Calu3 (cell line): ENCODE results near the gene CNDP2. TPM values are rescaled to one million over a fixed set of nuclear protein-coding genes. Genes with fewer than 3 reads are reported as not detected.

Source experiments
- BruUV-seq: library from RNA; stranded (reverse); fragments of 400-500 nt; replicated peaks from 2 replicates; lab custom pipeline; 2021; lab: Mats Ljungman, UMichigan
- CTCF ChIA-PET: fragments of 300-600 bp; sonication (Branson Sonifier 250); formaldehyde crosslinking; loops from one replicate; lab custom pipeline; 2022; ENCODE audit warnings: antibody characterized with exemption; lab: Charles Lee
- DNase-seq: peaks from one replicate; pipeline ENCODE4 v3.0.0; 2022
- H3K27ac Mint-ChIP-seq: one replicate; pipeline ENCODE4 v1.8.0; 2022; ENCODE audit warnings: mixed read lengths; ENCODE audit not compliant: unreplicated experiment
- H3K27me3 Mint-ChIP-seq: one replicate; pipeline ENCODE4 v1.8.0; 2022; ENCODE audit warnings: mixed read lengths; ENCODE audit not compliant: unreplicated experiment
- H3K36me3 Mint-ChIP-seq: one replicate; pipeline ENCODE4 v1.8.0; 2022; ENCODE audit warnings: mild to moderate bottlenecking, moderate library complexity, mixed read lengths; ENCODE audit not compliant: insufficient read depth, unreplicated experiment
- H3K4me1 Mint-ChIP-seq: one replicate; pipeline ENCODE4 v1.8.0; 2022; ENCODE audit warnings: mild to moderate bottlenecking, low read depth, mixed read lengths; ENCODE audit not compliant: unreplicated experiment
- H3K4me3 Mint-ChIP-seq: one replicate; pipeline ENCODE4 v1.8.0; 2022; ENCODE audit warnings: mild to moderate bottlenecking, low read depth, moderate library complexity, mixed read lengths; ENCODE audit not compliant: unreplicated experiment
- H3K9me3 Mint-ChIP-seq: one replicate; pipeline ENCODE4 v1.8.0; 2022; ENCODE audit warnings: low read depth, mixed read lengths; ENCODE audit not compliant: unreplicated experiment
- CTCF ChIP-seq: fragments of 200-600 bp; IDR thresholded peaks from one replicate; pipeline ENCODE4 v1.8.0; 2022; ENCODE audit warnings: antibody characterized with exemption; ENCODE audit not compliant: unreplicated experiment
- intact Hi-C: fragments of 100-400 bp; cut with micrococcal nuclease; formaldehyde crosslinking; loops from one replicate; pipeline ENCODE4 v1.10.0; 2022; ENCODE audit not compliant: unreplicated experiment
- total RNA-seq: library from RNA; stranded (reverse); gene quantifications from 2 replicates; pipeline ENCODE4 v1.2.3, GENCODE V29; 2022

Gene CNDP2
- total RNA-seq, 1 experiment from 2014 or later: 279 TPM

- CTCF ChIA-PET: interaction anchor here (1.4 kb wide), 1 partner anchor 194 kb away, joined by 3 read pairs; no protein-coding TSS in a partner anchor
- peaks cover 10% of the 10 kb centered on the region for H3K9me3 Mint-ChIP-seq
- peak; percentile 30 for DNase-seq
These were observed 50.8 kb downstream of the CNDP2 start for GRCh38 chr18:74546751-74547530.

GRCh38 chr18:74547860-74548259, 51.7 kb downstream of the CNDP2 start:
- BruUV-seq: no TSS peak
- Mint-ChIP-seq H3K4me3 (no peak overlapping the region), H3K27ac (no peak overlapping the region), H3K4me1 (peaks cover 16% of the 10 kb centered on the region), H3K36me3 (no peaks in the 10 kb centered on the region), H3K9me3 (peaks cover 10% of the 10 kb centered on the region), H3K27me3 (peaks cover 2% of the 10 kb centered on the region)
- DNase-seq: no peak
- intact Hi-C loops: no loop called here
- CTCF ChIA-PET: no interaction called here
- TF ChIP-seq CTCF: no peak

More at GRCh38 chr18:74546751-74547530, 50.8 kb downstream of the CNDP2 start:
- H3K27me3 Mint-ChIP-seq: no peaks in the 10 kb centered on the region
- intact Hi-C loops: no loop called here
- H3K4me3 Mint-ChIP-seq: no peak overlapping the region
- no TSS peak for BruUV-seq
- no peaks in the 10 kb centered on the region for H3K36me3 Mint-ChIP-seq
- peaks cover 25% of the 10 kb centered on the region for H3K4me1 Mint-ChIP-seq
- no peak overlapping the region for H3K27ac Mint-ChIP-seq
- TF ChIP-seq CTCF: no peak

GRCh38 chr18:74549591-74550104, 53.5 kb downstream of the CNDP2 start:
- intact Hi-C loops: no loop called here
- DNase-seq: no peak
- H3K4me3 Mint-ChIP-seq: no peak overlapping the region
- no peak for TF ChIP-seq CTCF
- no peaks in the 10 kb centered on the region for H3K36me3 Mint-ChIP-seq
- CTCF ChIA-PET: no interaction called here
- BruUV-seq: no TSS peak
- peaks cover 10% of the 10 kb centered on the region for H3K9me3 Mint-ChIP-seq
- H3K27ac Mint-ChIP-seq: no peak overlapping the region
- peaks cover 19% of the 10 kb centered on the region for H3K27me3 Mint-ChIP-seq
- H3K4me1 Mint-ChIP-seq: peaks cover 16% of the 10 kb centered on the region

- H3K4me1 Mint-ChIP-seq: peaks cover 17% of the 10 kb centered on the region
- H3K27me3 Mint-ChIP-seq: peaks cover 26% of the 10 kb centered on the region
- no peak for TF ChIP-seq CTCF
- no TSS peak for BruUV-seq
- H3K36me3 Mint-ChIP-seq: no peaks in the 10 kb centered on the region
- intact Hi-C loops: no loop called here
- H3K9me3 Mint-ChIP-seq: peaks cover 10% of the 10 kb centered on the region
- H3K27ac Mint-ChIP-seq: no peak overlapping the region
- DNase-seq: no peak
- H3K4me3 Mint-ChIP-seq: no peak overlapping the region
- CTCF ChIA-PET: no interaction called here
These were observed 54.7 kb downstream of the CNDP2 start for GRCh38 chr18:74550886-74551285.
